ENCODE data around the gene VWA2. TPM values are rescaled to one million over a fixed set of nuclear protein-coding genes. Genes with fewer than 3 reads are reported as not detected.
A peak's percentile ranks its signal among the peaks of the same experiment; 100 is the strongest.

VWA2 gene
- polyA plus RNA-seq, 3 donors = 1.6 to 2.3 (median 2.3) TPM

GRCh38 chr10:114288424-114289095, 49.5 kb downstream of the VWA2 start:
- no peak for DNase-seq (ENCODE audit: extremely low read depth in 1 of 11, low read depth in 9 of 11, low spot score in 4 of 11)

- no peak for DNase-seq (ENCODE audit: extremely low read depth in 1 of 11, low read depth in 9 of 11, low spot score in 4 of 11)
These were observed 50.0 kb downstream of the VWA2 start for GRCh38 chr10:114289096-114289436.

- DNase-seq (ENCODE audit: extremely low read depth in 1 of 11, low read depth in 9 of 11, low spot score in 4 of 11) = no peak
These were observed 51.0 kb downstream of the VWA2 start for GRCh38 chr10:114290038-114290437.

GRCh38 chr10:114291076-114291475, 52.0 kb downstream of the VWA2 start:
- no peak for DNase-seq (ENCODE audit: extremely low read depth in 1 of 11, low read depth in 9 of 11, low spot score in 4 of 11)

GRCh38 chr10:114291516-114291915, 52.5 kb downstream of the VWA2 start:
- DNase-seq (ENCODE audit: extremely low read depth in 1 of 11, low read depth in 9 of 11, low spot score in 4 of 11) = no peak

GRCh38 chr10:114293075-114293474, 54.0 kb downstream of the VWA2 start:
- no peak for DNase-seq (ENCODE audit: extremely low read depth in 1 of 11, low read depth in 9 of 11, low spot score in 4 of 11)

GRCh38 chr10:114294549-114294948, 55.5 kb downstream of the VWA2 start:
- DNase-seq (ENCODE audit: extremely low read depth in 1 of 11, low read depth in 9 of 11, low spot score in 4 of 11) = no peak

- DNase-seq (ENCODE audit: extremely low read depth in 1 of 11, low read depth in 9 of 11, low spot score in 4 of 11) = no peak
These were observed 56.3 kb downstream of the VWA2 start for GRCh38 chr10:114295393-114295792.

GRCh38 chr10:114297136-114297705, 58.2 kb downstream of the VWA2 start:
- DNase-seq (ENCODE audit: extremely low read depth in 1 of 11, low read depth in 9 of 11, low spot score in 4 of 11) = no peak

GRCh38 chr10:114300036-114300645, 61.1 kb downstream of the VWA2 start:
- no peak for DNase-seq (ENCODE audit: extremely low read depth in 1 of 11, low read depth in 9 of 11, low spot score in 4 of 11)

- no peak for DNase-seq (ENCODE audit: extremely low read depth in 1 of 11, low read depth in 9 of 11, low spot score in 4 of 11)
These were observed 62.1 kb downstream of the VWA2 start for GRCh38 chr10:114301177-114301576.

GRCh38 chr10:114301951-114302710, 63.1 kb downstream of the VWA2 start:
- DNase-seq (ENCODE audit: extremely low read depth in 1 of 11, low read depth in 9 of 11, low spot score in 4 of 11) = no peak

- no peak for DNase-seq (ENCODE audit: extremely low read depth in 1 of 11, low read depth in 9 of 11, low spot score in 4 of 11)
These were observed 64.5 kb downstream of the VWA2 start for GRCh38 chr10:114303556-114303955.

- peak; percentile 77 to 92 (median 86) for DNase-seq (ENCODE audit: extremely low read depth in 1 of 11, low read depth in 9 of 11, low spot score in 4 of 11)
These were observed 65.0 kb downstream of the VWA2 start for GRCh38 chr10:114304017-114304570.

GRCh38 chr10:114304571-114305421, 65.7 kb downstream of the VWA2 start:
- peak; percentile 17 to 51 (median 43) for DNase-seq (ENCODE audit: extremely low read depth in 1 of 11, low read depth in 9 of 11, low spot score in 4 of 11)

- DNase-seq (ENCODE audit: extremely low read depth in 1 of 11, low read depth in 9 of 11, low spot score in 4 of 11) = no peak
These were observed 66.5 kb downstream of the VWA2 start for GRCh38 chr10:114305521-114305925.

GRCh38 chr10:114306116-114306973, 67.3 kb downstream of the VWA2 start:
- no peak for DNase-seq (ENCODE audit: extremely low read depth in 1 of 11, low read depth in 9 of 11, low spot score in 4 of 11)

GRCh38 chr10:114307731-114308130, 68.7 kb downstream of the VWA2 start:
- no peak for DNase-seq (ENCODE audit: extremely low read depth in 1 of 11, low read depth in 9 of 11, low spot score in 4 of 11)

Measured in renal cortex interstitium (tissue), 11 donors.